ENCODE measurements around the gene UBE2E3.

- TF ChIP-seq POLR2AphosphoS5 (IDR thresholded peaks at IDR 0.05) (no peak), CTCF (IDR thresholded peaks at IDR 0.05) (peak in 5 of 7 experiments; percentile 24 to 56 (median 50))
Measured at GRCh38 chr2:181077128-181077709, 96.8 kb downstream of the UBE2E3 start.
